Muscle layer of duodenum (tissue), 2 donors: Measurements from ENCODE around the gene SPOCD1.
"Not testable (repeated sequence)": the region's sequence is repeated elsewhere in the genome, so short reads cannot be mapped to it uniquely, and the experiment has no call there.

ENCODE experiments used
- H3K27ac ChIP-seq: one replicate; pipeline ENCODE4 v1.7.0; 2013; ENCODE audit warnings: mild to moderate bottlenecking, low read length
- H3K27me3 ChIP-seq: one replicate; pipeline ENCODE4 v1.7.0; 2013; ENCODE audit warnings: low read depth, mild to moderate bottlenecking, control low read depth, low read length
- H3K36me3 ChIP-seq, 2 donors: one replicate each; pipeline ENCODE4 v1.7.0; 2013; ENCODE audit warnings: low read length in 2 of 2, control low read depth in 1 of 2, mild to moderate bottlenecking in 1 of 2; ENCODE audit not compliant: insufficient read depth in 2 of 2, control insufficient read depth in 1 of 2
- H3K4me1 ChIP-seq, 2 donors: one replicate each; pipeline ENCODE4 v1.7.0; 2013; ENCODE audit warnings: low read length in 2 of 2, mild to moderate bottlenecking in 2 of 2, control low read depth in 1 of 2, moderate library complexity in 1 of 2; ENCODE audit not compliant: insufficient read depth in 2 of 2, control insufficient read depth in 1 of 2
- H3K4me3 ChIP-seq, 2 donors: one replicate each; pipeline ENCODE4 v1.7.0; 2013; ENCODE audit warnings: low read length in 2 of 2, low read depth in 1 of 2, mild to moderate bottlenecking in 1 of 2
- H3K9me3 ChIP-seq, 2 donors: one replicate each; pipeline ENCODE4 v1.7.0; 2013; ENCODE audit warnings: low read length in 2 of 2, control low read depth in 1 of 2, mild to moderate bottlenecking in 1 of 2; ENCODE audit not compliant: control insufficient read depth in 1 of 2
- donor health status: healthy.

The SPOCD1 gene

DNA sequence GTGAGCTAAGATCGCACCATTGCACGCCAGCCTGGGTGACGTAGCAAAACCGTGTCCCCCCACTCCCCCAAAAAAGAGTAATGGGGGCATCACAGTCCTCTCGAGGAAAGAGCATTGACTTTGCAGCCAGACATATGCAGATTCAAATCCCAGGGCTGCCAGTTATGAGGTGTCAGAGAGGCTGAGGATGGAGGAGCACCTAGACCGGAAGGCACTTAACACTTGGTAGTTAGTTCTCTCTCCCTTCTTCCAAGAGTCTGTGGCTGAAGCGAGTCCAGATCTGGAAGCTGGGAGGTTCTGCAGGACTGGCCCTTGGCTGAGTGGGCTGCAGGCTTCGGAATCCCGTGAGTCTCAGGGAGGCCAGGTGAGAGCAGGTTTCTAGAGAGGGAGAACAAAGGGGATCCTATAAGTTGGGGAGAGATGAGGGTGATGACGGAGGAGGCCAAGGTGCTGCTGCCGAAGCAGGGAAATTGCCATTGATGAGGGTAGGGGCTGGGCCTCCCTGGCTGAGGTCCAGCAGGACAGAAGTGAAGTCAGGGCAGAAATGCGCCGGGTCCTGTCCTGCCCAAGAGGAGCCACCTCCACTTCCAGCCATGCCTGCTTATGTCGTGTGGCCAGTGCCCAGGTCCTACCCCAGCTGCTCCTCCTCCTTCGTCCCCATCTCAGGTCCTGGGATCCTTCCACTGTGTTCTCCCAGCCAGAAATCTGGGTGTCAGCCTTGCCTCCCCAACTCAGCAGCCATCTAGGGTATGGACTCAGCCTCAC, 13.3 kb upstream of the SPOCD1 start:
- H3K4me1 ChIP-seq, result no peaks in the 10 kb centered on the region
- H3K4me3 ChIP-seq, result no peak overlapping the region
- no peaks in the 10 kb centered on the region for H3K36me3 ChIP-seq
- H3K27ac ChIP-seq, result no peak overlapping the region
- H3K27me3 ChIP-seq, result no peaks in the 10 kb centered on the region
- H3K9me3 ChIP-seq, result no peaks in the 10 kb centered on the region

DNA sequence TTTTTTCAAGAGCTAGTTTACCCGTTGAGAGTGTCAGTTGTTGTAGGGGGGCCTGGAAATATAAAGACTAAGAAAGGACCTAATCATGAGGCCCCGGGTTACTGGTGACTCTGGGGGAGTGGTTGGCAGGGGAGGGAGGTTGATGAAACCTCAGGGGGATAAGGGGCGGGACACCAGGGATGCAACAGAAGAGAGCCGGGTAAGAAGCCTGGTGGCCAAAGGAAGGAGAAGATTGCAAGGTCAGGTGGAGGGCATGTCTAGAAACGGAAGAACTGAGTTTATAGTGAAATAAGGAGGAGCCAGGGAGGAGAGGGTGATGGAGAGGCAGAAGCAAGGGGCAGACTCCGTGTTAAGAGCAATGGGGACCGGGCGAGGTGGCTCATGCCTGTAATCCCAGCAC, 12.5 kb upstream of the SPOCD1 start:
- no peak overlapping the region for H3K4me3 ChIP-seq
- no peaks in the 10 kb centered on the region for H3K4me1 ChIP-seq
- H3K9me3 ChIP-seq, result no peaks in the 10 kb centered on the region
- no peak overlapping the region for H3K27ac ChIP-seq
- no peaks in the 10 kb centered on the region for H3K36me3 ChIP-seq
- H3K27me3 ChIP-seq, result no peaks in the 10 kb centered on the region

DNA sequence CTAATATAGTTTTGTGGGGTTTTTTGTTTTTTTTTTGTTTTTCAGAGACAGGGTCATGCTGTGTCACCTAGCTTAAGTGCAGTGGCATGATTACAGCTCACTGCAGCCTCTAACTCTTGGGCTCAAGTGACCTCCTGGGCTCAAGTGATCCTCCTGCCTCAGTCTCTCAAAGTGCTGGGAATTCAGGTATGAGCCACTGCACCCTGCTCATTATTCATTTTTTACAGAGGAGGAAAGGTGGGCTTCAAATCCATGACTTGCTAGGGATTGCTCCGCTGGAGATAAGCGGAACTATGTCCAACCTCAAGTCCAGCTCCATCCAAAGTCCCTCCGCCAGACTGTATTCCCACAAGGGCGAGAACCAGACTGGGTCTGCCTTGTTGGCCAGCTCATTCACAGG, 8.0 kb upstream of the SPOCD1 start:
- H3K27ac ChIP-seq, result no peak overlapping the region
- no peaks in the 10 kb centered on the region for H3K36me3 ChIP-seq
- no peak overlapping the region for H3K4me3 ChIP-seq
- no peaks in the 10 kb centered on the region for H3K9me3 ChIP-seq
- no peaks in the 10 kb centered on the region for H3K27me3 ChIP-seq
- H3K4me1 ChIP-seq, result no peaks in the 10 kb centered on the region

DNA sequence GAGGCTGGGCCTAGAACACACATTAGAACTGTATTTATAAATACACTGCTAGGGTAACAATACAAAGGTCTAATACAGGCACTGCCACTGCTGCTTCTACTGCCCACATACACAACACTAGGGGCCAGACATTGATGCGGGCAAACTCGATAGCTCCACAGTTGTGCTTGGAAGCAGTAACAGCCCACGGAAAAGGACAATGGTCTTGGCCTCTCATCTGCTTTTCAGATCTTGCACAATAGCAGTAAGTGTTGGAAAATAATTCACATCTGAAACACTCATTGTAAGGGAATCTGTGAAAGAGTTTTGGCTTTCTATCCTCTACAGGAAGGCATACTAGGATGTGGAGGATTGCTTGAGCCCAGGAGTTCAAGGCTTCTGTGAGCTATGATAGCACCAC, 6.9 kb upstream of the SPOCD1 start:
- H3K4me3 ChIP-seq, result no peak overlapping the region
- H3K27me3 ChIP-seq, result no peaks in the 10 kb centered on the region
- no peaks in the 10 kb centered on the region for H3K36me3 ChIP-seq
- no peaks in the 10 kb centered on the region for H3K4me1 ChIP-seq
- H3K27ac ChIP-seq, result no peak overlapping the region
- no peaks in the 10 kb centered on the region for H3K9me3 ChIP-seq

DNA sequence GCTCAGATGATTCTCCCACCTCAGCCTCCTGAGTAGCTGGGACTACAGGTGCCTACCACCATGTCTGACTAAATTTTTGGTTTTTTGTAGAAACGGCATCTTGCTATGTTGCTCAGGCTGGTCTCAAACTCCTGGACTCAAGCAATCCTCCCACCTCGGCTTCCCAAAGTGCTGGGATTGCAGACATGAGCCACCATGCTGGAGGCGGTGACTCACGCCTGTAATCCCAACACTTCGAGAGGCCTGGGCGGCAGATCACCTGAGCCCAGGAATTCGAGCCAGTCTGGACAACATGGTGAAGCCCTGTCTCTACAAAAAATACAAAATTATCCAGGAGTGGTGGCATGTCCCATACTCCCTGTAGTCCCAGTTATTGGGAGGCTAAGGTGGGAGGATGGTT, 4.4 kb upstream of the SPOCD1 start:
- H3K4me1 ChIP-seq, H3K4me3 ChIP-seq, H3K27me3 ChIP-seq, H3K9me3 ChIP-seq, H3K36me3 ChIP-seq, H3K27ac ChIP-seq: not testable (repeated sequence)

DNA sequence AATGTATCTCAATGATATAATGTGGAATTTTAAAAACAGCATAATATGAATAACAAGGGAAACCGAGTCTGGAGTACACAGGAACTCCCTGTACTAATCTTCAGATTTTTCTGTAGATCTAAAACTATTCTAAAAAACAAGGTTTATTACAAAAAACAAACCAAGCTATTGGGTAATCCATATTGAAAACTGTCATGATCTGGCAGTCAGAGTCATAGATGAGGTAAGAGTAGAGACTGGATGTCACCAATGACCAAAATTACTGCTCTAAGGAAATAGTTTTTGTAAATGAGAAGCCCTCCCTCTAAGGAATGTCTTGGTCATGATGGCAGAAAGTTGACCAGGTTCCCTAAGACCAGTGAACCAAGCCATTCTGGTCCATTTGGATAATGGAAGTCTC, 2.4 kb upstream of the SPOCD1 start:
- H3K4me3 ChIP-seq, result no peak overlapping the region
- H3K27me3 ChIP-seq, result no peaks in the 10 kb centered on the region
- no peak overlapping the region for H3K27ac ChIP-seq
- no peaks in the 10 kb centered on the region for H3K4me1 ChIP-seq
- H3K9me3 ChIP-seq, result no peaks in the 10 kb centered on the region
- H3K36me3 ChIP-seq, result no peaks in the 10 kb centered on the region

DNA sequence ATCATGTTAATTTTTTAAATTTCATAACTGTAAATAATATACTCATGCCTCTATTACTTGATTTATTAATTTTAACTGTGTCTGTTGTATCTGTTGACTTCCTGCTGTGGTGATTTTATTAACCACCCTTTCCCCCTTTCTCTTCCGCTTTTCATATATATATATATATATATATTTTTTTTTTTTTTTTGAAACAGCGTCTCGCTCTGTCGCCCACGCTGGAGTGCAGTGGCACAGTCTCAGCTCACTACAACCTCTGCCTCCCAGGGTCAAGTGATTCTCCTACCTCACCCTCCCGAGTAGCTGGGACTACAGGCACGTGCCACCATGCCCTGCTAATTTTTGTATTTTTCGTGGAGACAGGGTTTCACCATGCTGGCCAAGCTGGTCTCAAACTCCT, 1.1 kb upstream of the SPOCD1 start:
- not testable (repeated sequence) for H3K4me3 ChIP-seq, H3K27ac ChIP-seq, H3K27me3 ChIP-seq, H3K4me1 ChIP-seq, H3K36me3 ChIP-seq, H3K9me3 ChIP-seq

DNA sequence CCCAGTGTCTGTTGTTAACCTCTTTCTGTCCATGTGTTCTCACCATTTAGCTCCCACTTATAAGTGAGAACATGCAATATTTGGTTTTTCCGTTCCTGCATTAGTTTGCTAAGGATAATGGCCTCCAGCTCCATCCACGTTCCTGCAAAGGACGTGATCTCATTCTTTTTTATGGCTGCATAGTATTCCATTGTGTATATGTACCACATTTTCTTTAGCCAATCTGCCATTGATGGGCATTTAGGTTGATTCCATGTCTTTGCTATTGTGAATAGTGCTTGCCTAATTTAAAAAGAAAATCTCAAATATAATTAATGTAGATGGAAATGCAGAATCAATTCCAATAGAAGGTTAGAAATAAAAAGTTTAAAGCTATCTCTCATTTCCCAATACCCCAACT, 679 bp upstream of the SPOCD1 start:
- H3K36me3 ChIP-seq, H3K4me3 ChIP-seq, H3K9me3 ChIP-seq, H3K27ac ChIP-seq, H3K4me1 ChIP-seq, H3K27me3 ChIP-seq: not testable (repeated sequence)

DNA sequence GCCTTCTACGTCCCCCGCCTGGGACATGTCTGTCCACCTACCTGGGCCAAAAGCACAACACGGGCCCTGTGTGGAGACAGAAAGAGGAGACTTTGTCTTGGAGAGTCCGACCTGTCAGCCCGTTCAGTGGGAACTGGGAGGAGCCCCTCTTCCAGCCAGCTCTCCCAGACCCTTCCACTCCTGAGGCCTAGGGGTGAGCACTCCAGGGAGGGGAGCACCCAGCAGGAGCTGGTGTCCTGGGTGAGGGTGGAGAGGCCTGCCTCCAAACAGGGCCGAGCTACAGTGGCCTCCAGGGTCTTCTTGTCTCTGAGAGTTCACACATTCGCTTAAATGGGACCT, 546 bp downstream of the SPOCD1 start:
- H3K9me3 ChIP-seq, result no peaks in the 10 kb centered on the region

DNA sequence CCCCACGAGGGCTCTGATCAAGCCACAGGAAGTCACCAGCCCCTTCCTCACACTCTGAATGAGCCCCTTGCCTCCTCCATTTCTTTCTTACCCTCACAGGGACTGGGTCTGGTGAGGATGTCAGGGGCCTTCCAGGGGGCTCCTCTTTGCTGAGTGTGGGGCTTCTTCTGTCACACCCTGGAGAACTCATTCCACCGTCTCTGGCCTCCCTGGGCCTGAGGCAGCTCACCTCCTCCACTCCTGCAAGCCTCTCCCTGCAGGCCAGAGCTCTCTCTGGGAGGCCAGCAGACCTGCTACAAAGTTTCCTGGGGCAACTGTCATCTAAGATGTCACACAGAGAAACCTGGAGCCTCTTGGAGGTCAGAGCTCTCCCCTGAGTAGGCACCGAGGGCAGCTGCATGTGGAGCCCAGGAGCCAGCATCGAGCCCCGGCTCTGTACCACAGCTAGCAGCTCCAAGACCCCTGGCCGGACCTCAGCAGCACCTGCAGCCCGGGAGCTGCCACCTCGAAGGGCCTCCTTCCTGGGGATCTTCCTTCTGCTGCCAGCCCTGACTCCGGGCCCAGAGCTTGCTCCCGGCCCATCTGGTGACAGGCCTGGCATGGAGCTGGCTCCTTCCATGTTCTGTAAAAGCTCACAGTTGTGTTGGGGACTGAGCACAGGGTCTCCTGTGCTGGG, 1.1 kb downstream of the SPOCD1 start:
- H3K27me3 ChIP-seq, result no peaks in the 10 kb centered on the region
- H3K4me1 ChIP-seq, result no peaks in the 10 kb centered on the region
- no peaks in the 10 kb centered on the region for H3K9me3 ChIP-seq
- H3K36me3 ChIP-seq, result no peaks in the 10 kb centered on the region
- H3K4me3 ChIP-seq, result no peak overlapping the region
- no peak overlapping the region for H3K27ac ChIP-seq

More for the DNA sequence above, 546 bp downstream of the SPOCD1 start:
- Histone ChIP-seq H3K27ac (no peak overlapping the region), H3K27me3 (no peaks in the 10 kb centered on the region), H3K4me1 (no peaks in the 10 kb centered on the region), H3K36me3 (no peaks in the 10 kb centered on the region), H3K4me3 (no peak overlapping the region)

DNA sequence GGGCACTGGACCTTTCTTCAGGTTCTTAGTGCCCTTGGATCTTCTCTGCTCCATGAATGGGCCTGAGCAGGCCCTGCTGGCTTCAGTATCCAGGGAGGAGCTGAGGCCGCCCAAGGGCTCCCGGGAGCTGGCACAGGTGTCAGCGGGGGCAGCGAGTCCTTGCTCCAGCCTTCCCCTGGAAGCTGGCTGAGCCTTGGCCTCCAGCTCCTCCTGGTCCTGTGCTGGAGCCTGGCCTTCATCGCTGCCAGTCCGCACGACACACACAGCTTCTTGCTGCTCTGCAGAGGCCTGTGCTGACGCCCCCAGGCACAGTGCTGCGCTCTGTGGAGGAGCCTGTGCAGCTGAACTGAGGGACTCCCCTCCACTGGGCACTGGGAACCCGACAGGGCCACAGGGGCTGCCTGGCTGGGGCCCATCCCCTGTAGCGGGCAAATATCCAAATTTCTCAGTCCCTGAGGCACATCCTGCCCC, 1.7 kb downstream of the SPOCD1 start:
- H3K27me3 ChIP-seq, result no peaks in the 10 kb centered on the region
- no peaks in the 10 kb centered on the region for H3K36me3 ChIP-seq
- no peaks in the 10 kb centered on the region for H3K9me3 ChIP-seq
- no peak overlapping the region for H3K4me3 ChIP-seq
- H3K4me1 ChIP-seq, result no peaks in the 10 kb centered on the region
- H3K27ac ChIP-seq, result no peak overlapping the region
